ENCODE measurements around the gene DIRAS1.
A peak's percentile ranks its signal among the peaks of the same experiment; 100 is the strongest.

The DIRAS1 gene

DNA sequence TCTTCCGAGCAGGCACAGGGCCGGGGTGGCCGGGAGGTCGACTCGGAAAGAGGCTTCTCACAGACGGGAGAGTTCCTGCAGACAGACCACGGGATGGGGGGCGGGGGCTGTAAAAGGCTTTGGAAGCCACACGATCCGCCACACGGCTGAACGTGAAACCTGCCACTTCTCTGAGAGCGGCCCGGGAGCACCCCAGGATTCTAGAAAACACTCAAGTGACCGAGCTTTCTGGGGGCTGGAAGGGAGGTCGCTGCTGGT, 34.2 kb upstream of the DIRAS1 start:
- no peak for DNase-seq (ENCODE audit: low read depth in 2 of 2)

DNA sequence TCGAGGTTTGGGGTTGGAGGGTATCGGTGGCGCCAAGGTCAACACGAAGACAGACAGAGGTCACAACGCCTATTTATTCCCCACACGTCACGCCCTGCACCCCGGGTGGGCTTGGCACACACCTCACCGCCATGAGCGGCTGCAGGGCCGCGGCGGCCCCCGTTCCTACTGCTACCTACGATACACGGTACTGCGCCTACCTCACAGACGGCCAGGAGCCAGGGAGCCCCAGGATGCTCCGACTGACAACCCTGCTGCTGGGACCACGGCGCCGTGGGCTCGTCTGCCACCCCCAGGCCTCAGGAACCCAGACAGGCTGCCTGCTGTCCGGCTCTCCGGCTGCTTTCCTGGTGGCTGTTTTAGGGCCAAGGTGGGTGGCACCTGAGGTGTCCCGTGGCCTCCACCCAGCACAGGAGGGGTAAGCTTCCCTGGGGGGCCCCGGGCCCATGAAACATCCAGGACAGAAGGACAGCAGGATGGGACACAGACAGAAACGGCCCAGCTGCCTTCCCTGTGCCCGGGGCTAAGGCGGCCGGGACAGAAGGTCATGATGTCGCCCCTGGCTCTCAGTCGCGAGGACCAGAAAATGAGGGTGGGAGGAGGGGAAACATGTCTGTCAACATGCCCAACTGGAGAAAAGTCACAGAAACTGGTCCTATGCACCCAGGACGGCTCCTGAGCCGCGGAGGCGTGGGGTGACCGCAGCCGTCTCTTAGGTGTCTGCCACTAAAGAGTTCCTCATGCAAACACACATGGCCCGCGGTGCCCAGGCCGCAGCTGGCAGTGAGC, 33.7 kb upstream of the DIRAS1 start:
- DNase-seq (ENCODE audit: low read depth in 2 of 2): no peak

DNA sequence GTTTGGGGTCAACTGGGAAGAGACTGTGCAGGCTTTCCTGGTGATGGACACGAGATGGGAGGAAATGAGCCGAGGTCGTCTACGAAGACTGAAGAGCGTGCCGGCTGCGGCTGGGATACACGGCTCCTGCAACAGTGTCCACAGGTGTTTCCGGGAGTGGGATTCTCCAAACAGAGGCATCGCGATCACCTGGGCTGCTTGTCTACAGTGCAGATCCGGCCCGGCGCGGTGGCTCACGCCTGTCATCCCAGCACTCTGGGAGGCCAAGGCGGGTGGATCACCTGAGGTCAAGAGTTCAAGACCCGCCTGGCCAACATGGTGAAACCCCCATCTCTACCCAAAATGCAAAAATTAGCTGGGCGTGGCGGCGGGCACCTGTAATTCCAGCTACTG, 30.3 kb upstream of the DIRAS1 start:
- DNase-seq (ENCODE audit: low read depth in 2 of 2): no peak

DNA sequence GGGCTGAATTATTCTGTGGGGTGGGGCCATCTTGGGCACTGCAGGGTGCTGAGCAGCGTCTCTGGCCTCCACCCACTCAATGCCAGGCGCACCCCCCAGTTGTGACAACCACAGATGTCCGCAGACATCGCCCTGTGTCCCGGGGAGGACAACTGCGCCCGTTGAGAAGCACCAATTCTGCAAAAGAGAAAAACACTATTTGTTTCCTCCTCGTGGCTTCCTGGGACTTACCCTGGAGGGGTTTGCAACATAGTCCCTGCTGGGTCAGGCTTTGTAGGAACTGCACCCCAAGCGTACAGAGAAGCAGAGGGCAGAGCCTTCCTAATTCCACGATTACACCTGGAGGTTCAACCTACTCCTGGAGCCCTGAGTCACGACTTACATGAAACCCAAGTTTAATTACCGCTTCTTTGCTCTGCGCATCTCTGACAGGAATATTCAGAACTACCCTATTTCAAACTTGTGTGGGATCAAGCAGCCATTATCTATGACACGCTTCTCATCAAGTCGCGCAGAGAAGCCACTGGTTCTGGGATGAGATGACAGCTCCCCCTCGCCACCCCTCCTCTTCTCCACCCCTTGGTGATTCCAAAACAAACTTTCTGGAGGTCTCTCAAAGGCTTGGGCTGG, 29.8 kb upstream of the DIRAS1 start:
- no peak for DNase-seq (ENCODE audit: low read depth in 2 of 2)

DNA sequence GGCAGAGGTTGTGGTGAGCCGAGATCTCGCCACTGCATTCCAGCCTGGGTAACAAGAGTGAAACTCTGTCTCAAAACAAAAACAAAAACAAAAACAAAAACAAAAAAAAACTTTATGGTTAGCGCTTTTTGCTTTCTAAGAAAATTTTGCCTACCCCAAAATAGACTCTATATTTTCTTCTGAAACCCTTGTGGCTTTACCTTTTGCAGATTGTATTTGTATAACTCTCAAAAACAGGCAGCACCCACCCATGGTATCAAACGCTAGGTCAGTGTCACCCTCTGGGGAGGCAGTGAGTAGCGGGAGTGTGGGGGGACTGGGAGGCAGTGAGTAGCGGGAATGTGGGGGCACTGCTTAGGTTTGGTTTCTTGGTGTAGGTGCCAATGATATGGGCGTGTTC, 26.2 kb upstream of the DIRAS1 start:
- no peak for DNase-seq (ENCODE audit: low read depth in 2 of 2)

DNA sequence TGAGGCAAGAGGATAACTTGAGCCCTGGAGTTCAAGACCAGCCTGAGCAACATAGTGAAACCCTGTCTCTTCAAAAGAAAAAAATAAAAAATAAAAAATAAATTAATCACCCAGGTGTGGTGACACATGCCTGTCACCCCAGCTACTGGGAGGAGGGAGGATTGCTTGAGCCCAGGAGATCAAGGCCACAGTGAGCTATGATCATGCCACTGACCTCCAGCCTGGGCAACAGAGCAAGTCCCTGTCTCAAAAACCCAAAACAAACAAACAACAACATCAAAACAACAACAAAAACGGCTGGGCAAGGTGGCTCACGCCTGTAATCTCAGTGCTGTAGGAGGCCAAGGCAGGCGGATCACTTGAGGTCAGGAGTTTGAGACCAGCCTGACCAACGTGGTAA, 22.9 kb upstream of the DIRAS1 start:
- DNase-seq (ENCODE audit: low read depth in 2 of 2): no peak

DNA sequence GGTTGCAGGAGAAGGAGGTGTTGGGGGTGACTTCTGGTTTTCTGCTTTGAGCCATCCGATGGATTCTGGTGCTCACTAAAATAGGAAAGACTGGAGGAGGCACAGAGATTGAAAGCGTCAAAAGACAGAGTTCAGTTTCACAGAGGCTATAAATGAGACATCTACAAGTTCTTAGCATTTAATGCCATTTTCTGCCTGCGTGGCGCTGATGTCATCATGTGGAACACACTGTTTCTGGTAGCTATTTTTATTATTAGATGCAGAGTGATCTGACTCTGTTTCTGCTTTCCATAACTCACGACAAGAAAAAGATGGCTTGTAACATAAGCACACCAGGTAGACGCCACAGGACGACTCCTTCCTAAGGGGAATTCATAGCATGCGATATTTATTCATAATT, 21.9 kb upstream of the DIRAS1 start:
- no peak for DNase-seq (ENCODE audit: low read depth in 2 of 2)

DNA sequence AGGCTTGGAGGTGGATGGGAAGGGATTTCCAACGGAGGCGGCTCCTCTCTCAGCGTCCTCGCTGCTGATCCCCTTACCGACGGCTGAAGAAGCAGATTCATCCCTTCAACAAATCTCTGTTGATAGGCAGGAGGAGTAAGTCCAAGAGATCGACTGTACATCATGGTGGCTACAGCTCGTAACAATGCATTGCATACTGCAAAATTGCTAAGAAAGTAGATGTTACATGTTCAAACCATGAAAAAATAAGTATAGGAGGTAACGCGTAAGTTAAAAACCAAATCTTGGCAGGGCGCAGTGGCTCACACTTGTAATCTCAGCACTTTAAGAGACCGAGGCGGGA, 19.1 kb upstream of the DIRAS1 start:
- DNase-seq (ENCODE audit: low read depth in 2 of 2): no peak

DNA sequence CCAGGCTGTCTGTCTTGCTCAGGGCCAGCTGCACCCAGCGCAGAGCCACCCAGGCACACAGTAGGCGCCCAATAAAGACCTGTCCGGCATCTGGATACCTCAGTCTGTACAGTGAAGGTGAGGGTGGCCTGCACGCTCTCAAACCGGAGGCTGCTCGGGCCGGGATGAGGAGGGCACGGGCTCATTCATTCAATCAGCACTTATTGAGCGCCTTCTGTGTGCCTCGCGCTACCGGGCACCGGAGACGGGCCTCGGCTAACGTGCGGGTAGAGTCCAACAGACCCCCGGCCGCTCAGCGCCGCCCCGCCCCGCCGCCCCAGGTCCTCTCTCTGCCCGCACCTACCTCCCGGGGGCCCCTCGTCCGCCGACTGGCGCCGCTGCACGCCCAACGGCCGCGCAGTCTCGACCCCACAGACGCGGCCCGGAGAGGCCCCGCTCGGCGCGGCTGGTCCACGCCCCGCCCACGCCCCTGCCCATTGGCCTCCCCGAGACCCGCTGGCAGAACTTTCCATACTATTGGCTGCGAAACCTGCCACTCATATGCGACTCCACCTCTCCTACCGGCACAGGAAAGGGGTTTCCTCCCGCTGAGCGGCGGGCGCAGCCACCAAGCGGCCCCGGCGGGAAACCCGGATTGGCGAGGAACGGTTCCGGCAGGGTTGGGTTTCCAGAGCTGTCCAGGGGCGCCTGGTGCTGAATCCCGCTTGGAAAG, 18.6 kb upstream of the DIRAS1 start, which contains the start of gene SLC39A3:
SLC39A3 (minus strand) TSS at position 416 of the 712 bp plus-strand sequence. CDS start 2,760 bp downstream, outside the sequence.
- DNase-seq (ENCODE audit: low read depth in 2 of 2): peak; percentile 99

DNA sequence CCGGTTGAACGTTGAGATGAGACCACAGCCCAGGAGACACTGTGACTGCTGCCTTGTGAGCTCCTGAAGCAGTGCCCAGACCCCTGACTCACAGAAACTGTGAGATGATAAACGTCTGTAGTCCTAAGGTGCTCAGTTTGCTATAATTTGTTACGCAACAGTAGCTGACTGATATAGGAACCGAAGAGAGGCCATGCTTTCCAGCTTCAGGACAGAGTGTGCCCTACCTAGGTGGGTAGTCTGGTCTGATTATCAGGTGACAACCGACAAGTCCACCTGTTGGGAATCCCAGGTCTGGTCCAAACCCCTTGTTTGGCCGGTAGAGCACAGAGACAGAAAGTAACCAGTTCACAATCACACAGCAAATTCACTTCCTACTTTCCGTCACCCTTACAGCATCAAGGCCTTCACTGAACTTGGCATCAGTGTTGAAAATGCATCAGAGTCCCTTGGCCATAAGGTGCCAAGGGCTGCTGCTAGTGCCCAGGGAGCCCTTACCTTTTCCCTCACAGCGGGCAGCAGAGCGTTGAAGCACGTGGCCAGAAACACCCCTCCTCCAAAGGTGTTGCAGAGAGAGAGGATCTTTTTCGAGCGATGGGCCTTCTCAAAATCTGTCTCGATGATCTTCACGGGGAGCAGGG, 15.5 kb upstream of the DIRAS1 start:
- DNase-seq (ENCODE audit: low read depth in 2 of 2): no peak

DNA sequence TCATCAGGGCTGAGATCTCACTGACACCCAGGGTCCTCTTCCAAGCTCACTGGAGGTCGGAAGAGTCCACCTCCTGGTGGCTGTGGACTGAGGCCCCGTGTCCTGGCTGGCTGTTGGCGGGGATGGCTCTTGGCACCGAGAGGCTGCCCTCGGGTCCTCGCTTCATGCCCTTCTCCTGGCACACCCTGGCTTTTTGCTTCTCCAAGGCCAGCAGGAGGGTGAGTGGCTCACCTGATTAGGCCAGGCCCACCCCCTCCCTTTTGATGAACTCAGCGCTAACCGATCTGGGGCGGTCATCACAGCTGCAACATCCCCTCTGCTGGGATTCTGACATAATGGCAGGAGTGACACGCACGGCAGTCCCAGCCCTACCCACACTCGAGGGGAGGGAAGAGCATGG, 14.2 kb upstream of the DIRAS1 start:
- DNase-seq (ENCODE audit: low read depth in 2 of 2): no peak

DNA sequence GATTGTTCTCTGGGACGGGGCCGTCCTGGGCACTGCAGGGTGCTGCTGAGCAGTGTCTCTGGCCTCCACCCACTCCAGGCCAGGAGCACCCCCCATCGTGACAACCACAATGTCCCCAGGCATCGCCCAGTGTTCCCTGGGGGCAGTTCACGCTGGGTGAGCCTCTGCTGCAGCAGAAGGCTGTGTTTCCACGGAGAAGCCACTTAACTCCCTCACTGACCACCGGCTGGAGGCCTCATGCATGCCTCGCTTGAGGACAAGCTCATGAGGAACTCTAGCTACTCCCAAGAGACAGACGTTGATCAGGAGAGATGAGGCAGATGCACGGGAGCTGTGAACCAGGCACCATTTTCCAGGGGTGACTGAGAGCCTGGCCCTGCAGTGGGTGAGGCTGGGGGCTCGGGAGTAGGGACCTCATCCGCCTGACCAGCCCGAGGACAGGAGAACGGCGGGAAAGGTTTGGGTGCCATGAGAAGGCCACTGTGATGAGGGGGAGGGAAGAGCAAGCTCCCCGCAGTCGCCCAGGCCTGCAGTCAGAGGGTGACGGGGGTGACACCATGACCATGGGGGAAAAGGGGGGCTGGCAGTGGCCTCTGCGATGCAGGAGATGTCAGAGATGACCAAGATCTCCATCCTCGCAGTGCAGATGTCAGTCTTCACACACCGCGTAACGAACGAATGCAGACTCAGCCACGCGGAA, 13.6 kb upstream of the DIRAS1 start:
- no peak for DNase-seq (ENCODE audit: low read depth in 2 of 2)

DNA sequence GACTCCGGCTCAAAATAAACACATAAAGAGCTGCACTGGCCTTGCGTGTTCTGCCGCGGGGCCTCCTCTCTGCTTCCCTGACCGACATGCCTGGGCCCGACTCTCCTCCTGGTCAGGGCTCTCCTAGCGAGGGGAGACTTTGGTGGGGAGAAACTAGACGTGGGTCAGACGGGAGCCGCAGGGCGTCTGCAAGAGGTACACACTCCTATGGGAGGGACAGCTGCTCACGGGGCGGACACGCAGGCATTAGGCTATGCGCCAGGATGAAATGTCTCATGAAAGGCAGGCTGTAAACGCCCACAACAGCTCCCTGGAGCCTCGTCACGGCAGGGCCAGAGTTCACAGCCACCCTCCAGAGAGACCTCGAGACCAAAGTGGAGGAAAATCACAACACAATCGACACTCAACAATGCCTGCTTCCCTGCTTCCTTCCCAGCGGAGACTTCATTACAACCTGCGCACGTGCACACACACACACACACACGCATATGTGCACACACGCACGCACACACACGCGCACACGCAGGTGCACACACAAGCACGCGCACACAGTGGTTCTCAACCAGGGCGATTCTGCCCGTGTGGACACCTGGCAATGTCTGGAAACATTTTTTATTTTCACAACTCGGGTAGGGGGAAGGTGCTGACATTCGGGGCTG, 12.9 kb upstream of the DIRAS1 start:
- DNase-seq (ENCODE audit: low read depth in 2 of 2): no peak

DNA sequence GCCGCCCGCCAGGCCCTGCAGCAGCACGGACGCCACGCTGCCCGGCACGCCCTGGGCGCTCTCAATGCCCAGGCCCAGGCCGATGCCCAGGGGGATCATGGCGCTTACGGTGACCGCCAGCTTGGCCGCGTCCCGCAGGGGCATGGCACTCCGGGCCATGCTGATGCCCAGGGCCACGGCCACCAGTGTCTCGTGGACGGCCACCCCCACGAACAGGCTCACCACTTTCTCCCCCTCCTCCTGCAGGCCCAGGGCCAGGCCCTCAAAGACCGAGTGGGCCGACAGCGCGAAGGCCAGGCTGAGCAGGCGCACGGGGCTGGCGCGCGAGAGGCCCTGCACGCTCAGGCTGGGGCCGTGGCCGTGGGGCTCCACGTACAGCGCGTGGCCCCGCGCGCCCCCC, 11.7 kb upstream of the DIRAS1 start:
- no peak for DNase-seq (ENCODE audit: low read depth in 2 of 2)

DNA sequence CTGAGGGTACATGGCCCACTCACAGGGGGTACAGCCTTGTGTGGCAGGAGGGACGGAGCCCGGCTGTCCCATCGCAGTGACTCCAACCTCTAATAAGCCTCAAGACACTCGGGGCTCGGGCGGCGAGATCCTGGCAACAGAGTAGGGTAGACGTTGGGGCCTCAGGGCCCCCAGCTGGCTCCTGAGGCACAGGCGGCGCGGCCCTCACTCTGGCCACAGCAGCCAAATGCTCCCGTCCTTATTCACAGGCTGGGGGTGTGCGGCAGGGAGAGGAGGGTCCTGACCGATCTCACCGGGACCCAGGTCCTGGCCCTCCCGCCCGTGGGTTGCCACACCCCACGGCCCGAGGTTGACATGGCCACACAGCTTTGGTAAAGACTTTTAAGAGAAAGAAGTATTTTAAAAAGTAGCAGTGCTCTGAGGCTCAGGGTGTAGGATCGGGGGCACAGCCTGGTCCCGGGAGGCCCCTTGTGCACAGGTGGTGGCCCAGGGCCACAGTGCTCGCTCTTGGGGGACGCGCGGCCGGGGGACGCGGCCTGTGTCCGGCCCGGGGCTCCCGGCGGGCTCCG, 11.1 kb upstream of the DIRAS1 start:
- DNase-seq (ENCODE audit: low read depth in 2 of 2): no peak

DNA sequence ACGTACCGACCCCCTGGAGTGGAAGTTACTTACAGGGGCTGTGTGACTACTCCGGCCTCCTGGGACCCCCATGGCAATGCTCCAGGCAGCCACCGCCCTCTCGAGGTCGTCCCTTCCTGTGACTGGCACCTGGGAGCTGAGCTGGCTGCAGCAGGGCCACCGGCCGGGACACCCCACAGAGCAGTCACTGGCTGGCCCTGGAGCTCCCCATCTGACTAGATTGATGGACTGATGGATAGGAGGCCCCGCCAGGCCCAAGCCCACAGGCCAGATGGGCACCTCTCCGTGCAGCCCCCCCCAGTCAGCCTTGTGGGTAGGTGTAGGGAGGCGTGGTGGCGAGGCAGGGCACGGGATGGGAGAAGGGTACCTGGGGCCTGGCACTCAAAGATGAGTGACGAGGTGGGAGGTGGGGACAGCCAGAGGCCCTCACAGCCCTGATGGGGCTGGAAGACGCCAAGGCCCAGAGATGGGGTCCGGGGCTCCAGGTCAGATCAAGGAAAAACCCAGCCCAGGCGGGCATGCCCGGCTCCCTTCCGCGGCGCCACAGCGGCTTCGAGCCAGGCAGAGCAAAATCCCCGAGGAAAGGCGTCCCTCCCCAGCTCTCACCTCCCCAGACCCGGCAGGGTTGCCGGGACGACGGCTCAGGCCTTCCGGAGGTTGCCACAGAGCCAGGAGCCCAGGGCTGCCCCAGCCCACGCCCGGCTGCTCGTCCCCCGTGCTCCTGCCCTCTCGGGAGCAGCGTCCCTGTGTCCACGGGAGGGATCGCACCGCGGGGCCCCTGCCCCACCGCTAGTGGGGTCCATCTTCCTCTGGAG, 10.2 kb upstream of the DIRAS1 start:
- DNase-seq (ENCODE audit: low read depth in 2 of 2): no peak

DNA sequence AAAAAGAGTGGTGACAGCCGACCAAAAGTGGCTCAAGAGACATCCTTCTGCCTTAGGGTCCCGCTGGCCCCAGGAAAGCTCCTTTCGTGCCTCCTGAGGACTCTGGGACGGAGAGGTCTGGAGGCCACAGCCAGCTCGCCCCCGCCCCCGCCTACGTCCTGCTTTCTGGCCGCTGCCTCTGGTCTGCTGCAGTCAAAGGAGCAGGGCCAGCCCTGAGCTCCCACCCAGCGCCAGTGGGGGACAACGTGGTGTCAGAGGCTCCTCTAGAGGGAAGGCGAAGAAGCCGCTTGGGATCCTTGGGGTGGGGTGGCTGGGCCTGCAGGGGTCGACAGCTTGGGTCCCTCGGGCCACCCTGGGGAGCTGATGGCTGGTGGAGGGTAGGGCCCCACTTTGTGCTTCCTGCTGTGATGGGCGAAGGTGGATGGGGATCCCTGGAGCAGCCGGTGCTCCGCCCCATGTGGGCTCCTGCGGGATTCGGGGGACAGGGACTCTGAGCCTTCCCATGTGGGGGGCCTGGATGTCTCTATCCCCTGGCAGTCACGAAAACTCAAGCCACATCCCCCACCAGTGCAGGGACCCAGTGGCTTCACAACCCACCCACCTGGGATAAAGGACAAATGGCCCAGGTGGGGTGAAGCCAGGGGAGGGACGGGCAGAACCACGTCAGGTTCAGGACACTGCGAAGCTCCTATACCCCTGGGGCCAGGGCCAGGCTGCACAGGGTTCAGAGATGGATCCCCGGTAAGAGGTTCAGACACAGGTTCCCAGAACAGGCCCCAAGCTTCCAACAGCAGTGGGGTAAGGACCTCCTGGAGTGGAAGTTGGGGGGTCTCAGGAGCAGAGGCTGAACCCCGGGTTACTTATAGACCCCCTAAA, 9.0 kb upstream of the DIRAS1 start:
- DNase-seq (ENCODE audit: low read depth in 2 of 2): no peak

DNA sequence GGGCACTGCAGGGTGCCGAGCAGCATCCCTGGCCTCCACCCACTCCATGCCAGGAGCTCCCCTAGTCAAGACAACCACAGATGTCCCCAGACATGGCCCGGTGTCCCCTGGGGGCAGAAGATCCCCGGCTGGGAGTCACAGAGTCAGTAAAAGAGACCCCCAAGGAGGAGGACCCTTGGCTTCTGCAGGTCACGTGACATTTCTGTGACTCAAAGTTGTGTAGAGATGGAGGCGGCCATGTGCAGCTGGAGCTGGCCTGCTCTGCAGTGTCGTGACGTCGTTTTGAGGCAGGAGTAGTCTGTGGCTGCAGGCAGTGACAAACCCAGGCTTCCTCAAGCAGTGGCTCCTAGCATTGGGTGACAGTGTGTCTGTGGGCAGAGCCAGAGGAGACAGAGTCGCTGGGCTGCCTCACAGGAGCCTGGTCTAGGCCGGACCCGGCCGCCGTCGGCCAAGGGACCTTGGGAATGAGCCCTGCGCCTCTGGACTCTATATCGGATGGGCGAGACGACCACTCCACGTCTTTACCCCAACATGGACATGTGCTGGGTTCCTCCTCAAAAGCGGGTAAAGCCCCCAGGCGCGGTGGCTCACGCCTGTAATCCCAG, 7.7 kb upstream of the DIRAS1 start:
- DNase-seq (ENCODE audit: low read depth in 2 of 2): no peak

DNA sequence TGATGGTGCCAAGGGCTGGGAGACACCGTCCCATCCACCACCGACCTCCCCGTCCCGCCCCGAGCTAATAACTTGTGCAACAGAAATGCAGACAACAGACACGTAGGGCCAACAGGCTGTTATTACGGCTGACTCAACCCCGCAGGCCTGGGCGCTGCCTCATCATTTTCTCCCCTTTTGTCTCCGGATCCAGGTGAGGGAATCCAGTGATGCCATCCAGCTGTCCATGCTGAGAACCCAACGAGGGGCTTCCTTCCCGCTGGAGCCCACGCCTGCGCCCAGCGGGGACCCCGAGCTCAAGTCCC, 6.4 kb upstream of the DIRAS1 start:
- DNase-seq (ENCODE audit: low read depth in 2 of 2): no peak

Measured in activated CD8-positive, alpha-beta memory T cell treated with anti-CD3 and anti-CD28 coated beads for 4 hours (primary cell).